Measurements from ENCODE around the gene TPO. TPM values are rescaled to one million over a fixed set of nuclear protein-coding genes. Genes with fewer than 3 reads are reported as not detected.
"Not testable (repeated sequence)": the region's sequence is repeated elsewhere in the genome, so short reads cannot be mapped to it uniquely, and the experiment has no call there.

Gene TPO
- total RNA-seq, 4 donors from 2014 or later = 6.7 to 14.5 (median 11.3) TPM

DNA sequence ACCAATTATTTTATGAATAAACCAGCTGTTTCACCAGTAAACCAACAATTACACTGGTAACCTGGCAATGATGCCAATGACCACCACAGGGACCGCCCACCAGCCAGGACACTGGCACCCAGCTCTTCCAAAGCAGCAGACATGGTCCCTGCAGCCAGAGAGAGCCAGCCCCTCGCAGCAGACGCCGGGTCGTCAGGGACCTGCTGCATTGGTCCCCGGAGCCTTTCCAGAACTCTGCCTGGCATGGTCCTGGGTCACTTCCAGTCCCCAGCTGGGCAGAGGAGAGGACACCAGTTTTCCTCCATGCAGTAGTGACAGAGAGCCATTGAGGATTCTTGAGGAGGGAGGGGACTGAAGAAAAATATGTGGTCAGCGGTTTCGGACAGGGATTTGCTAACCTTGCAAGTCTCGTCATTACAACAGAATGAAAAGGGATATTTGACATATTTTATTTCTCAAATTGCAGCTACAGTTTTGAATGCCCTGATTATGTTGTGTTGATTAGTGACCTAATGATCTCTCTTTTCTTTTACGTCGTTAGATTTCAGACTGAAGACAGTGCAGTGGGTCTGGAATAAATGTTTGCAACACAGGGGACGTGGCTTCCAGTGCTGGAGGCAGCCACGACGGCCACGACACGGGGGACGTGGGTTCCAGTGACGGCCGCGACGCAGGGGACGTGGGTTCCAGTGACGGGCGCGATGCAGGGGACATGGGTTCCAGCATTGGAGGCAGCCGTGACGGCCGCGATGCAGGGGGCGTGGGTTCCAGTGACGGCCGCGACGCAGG, 154.5 kb downstream of the TPO start:
- H3K27me3 ChIP-seq = peaks cover 20% of the 10 kb centered on the region
- no peaks in the 10 kb centered on the region for H3K9me3 ChIP-seq
- 91 to 94% methylated on average over 15 to 18 of the region's 34 CpGs for WGBS, 2 donors (ENCODE audit: low coverage in 1 of 2)
- H3K4me3 ChIP-seq = no peak overlapping the region
- H3K36me3 ChIP-seq = no peaks in the 10 kb centered on the region
- H3K27ac ChIP-seq = no peak overlapping the region
- H3K4me1 ChIP-seq = no peaks in the 10 kb centered on the region
- no peak for ATAC-seq
- TF ChIP-seq, protein P1, sequence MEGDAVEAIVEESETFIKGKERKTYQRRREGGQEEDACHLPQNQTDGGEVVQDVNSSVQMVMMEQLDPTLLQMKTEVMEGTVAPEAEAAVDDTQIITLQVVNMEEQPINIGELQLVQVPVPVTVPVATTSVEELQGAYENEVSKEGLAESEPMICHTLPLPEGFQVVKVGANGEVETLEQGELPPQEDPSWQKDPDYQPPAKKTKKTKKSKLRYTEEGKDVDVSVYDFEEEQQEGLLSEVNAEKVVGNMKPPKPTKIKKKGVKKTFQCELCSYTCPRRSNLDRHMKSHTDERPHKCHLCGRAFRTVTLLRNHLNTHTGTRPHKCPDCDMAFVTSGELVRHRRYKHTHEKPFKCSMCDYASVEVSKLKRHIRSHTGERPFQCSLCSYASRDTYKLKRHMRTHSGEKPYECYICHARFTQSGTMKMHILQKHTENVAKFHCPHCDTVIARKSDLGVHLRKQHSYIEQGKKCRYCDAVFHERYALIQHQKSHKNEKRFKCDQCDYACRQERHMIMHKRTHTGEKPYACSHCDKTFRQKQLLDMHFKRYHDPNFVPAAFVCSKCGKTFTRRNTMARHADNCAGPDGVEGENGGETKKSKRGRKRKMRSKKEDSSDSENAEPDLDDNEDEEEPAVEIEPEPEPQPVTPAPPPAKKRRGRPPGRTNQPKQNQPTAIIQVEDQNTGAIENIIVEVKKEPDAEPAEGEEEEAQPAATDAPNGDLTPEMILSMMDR (IDR thresholded peaks at IDR 0.05) = no peak
- TF ChIP-seq POLR2A (IDR thresholded peaks at IDR 0.05) (no peak), POLR2AphosphoS5 (IDR thresholded peaks at IDR 0.05) (no peak), EP300 (IDR thresholded peaks at IDR 0.05) (no peak)

DNA sequence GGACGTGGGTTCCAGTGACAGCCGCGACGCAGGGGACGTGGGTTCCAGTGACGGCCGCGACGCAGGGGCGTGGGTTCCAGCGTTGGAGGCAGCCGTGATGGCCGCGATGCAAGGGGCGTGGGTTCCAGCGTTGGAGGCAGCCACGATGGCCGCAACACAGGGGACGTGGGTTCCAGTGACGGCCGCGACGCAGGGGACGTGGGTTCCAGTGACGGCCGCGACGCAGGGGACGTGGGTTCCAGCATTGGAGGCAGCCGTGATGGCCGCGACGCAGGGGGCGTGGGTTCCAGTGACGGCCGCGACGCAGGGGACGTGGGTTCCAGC, 155.0 kb downstream of the TPO start:
- not testable (repeated sequence) for ATAC-seq, H3K9me3 ChIP-seq
- 69 to 100% methylated on average over 2 to 3 of the region's 39 CpGs for WGBS, 2 donors (ENCODE audit: low coverage in 1 of 2)

DNA sequence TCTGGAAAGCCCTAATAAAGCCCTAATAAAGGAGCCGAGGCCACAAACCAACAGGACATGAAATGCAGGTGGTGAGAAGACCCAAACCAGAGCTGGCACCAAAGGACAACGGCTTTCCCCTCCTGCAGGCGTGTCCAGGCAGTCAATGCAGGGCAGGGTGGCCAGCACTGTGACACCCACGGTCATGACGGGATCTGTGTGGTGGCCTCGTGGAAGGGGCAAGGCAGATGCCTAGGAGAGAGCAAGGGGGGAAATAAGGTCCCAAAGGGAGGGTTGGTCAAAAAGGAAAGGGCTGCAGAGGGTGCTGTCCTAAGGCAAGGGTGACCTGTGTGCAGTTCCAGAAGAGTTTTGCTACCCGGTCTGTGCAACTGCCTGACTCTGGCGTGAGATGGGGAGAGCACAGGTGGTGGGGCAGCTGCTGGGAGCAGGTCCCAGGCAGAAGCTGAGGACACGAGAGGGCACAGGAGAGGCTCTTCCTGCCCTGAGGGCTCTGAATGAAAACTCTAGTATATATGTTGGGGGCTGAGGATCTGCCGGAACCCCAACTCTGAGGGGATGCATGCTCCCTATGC, 156.7 kb downstream of the TPO start:
- TF ChIP-seq POLR2A (IDR thresholded peaks at IDR 0.05) (no peak), POLR2AphosphoS5 (IDR thresholded peaks at IDR 0.05) (no peak), EP300 (IDR thresholded peaks at IDR 0.05) (no peak)
- TF ChIP-seq, protein P1 (IDR thresholded peaks at IDR 0.05) = no peak
- H3K4me1 ChIP-seq = no peaks in the 10 kb centered on the region
- H3K27ac ChIP-seq = no peak overlapping the region
- no peak for ATAC-seq
- peaks cover 20% of the 10 kb centered on the region for H3K27me3 ChIP-seq
- H3K36me3 ChIP-seq = no peaks in the 10 kb centered on the region
- 89 to 91% methylated on average over 4 to 9 of the region's 10 CpGs for WGBS, 2 donors (ENCODE audit: low coverage in 1 of 2)
- no peaks in the 10 kb centered on the region for H3K9me3 ChIP-seq
- H3K4me3 ChIP-seq = no peak overlapping the region

More for the DNA sequence above, 155.0 kb downstream of the TPO start:
- H3K36me3 ChIP-seq, H3K4me1 ChIP-seq, H3K27ac ChIP-seq, H3K4me3 ChIP-seq: not testable (repeated sequence)
- H3K27me3 ChIP-seq = peaks cover 20% of the 10 kb centered on the region

DNA sequence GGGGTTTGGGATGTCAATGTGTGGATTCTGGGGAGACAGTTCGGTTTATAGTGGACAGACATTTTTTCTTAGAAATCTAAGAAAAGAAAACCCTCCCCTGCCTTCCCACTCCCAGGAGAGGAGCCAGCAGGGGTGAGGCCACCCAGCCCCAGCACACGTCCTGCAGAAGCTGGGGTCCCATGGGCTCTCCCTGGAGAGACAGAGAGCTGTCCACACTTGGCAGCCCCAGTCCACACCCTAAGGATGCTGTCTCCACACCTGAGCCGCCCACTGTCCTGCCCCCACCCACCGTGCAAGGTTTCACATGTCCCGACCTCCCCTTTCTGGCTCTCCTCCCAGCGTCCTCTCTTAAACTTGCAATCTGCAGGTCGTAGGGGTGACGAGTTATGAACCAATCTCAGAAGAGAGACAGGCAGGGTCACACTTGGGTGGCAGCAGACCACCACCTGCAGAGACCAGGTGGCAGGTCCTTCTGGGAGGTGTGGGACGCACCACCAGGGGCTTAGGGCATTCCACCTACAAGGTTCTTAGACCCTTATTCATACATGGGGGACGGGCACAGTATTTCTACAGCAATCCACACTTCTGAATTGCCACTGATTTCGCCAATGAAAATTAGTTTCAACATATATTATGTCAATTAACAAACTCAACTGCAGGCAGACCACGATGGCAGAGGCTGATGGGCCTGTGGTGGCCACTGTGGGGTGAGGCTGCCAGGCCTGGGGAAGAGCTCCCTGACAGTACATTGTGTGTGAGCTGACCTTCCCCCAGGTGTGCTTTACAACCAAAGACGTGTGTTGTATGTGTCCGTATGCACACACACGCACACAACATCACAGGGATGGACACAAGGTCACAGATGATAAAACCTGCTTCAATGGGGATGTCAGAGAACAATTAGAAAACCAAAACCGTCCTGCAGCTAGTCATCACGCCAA, 158.5 kb downstream of the TPO start:
- ATAC-seq = no peak
- Histone ChIP-seq H3K4me3 (no peak overlapping the region), H3K27ac (no peak overlapping the region), H3K36me3 (no peaks in the 10 kb centered on the region), H3K27me3 (peaks cover 20% of the 10 kb centered on the region), H3K4me1 (no peaks in the 10 kb centered on the region), H3K9me3 (no peaks in the 10 kb centered on the region)
- TF ChIP-seq POLR2A (IDR thresholded peaks at IDR 0.05) = no peak
- TF ChIP-seq, protein P1 (IDR thresholded peaks at IDR 0.05) = no peak
- no peak for TF ChIP-seq POLR2AphosphoS5 (IDR thresholded peaks at IDR 0.05)
- 68 to 92% methylated on average over 5 to 9 of the region's 17 CpGs for WGBS, 2 donors (ENCODE audit: low coverage in 1 of 2)

DNA sequence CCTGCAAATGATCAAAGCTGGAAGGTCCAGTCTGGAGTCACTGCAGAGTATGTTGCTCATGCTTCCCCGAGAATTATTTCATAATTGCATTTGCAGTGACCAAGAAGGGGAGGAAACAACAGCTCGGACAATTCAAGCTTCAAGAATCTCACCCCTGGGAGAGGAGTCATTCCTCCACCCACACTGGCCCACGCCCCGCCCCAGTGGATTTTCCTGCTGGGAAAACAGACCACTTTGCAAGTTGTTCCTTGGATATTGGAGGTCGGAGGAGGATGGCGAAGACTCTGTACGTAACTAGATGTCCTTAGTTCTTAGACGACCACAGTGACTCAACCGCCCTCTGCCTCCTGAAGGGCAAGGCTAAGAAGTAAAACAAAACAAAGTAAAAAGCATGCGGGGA, 159.4 kb downstream of the TPO start:
- ATAC-seq = peak; percentile 72
- 58 to 64% methylated on average over 6 to 8 of the region's 10 CpGs for WGBS, 2 donors (ENCODE audit: low coverage in 1 of 2)
- Histone ChIP-seq H3K4me1 (no peaks in the 10 kb centered on the region), H3K4me3 (no peak overlapping the region), H3K36me3 (no peaks in the 10 kb centered on the region), H3K9me3 (no peaks in the 10 kb centered on the region), H3K27me3 (peaks cover 20% of the 10 kb centered on the region), H3K27ac (no peak overlapping the region)
- TF ChIP-seq POLR2AphosphoS5 (IDR thresholded peaks at IDR 0.05) = peak; percentile 17
- TF ChIP-seq, protein P1 (IDR thresholded peaks at IDR 0.05) = no peak
